ENCODE measurements around the gene CD7.

Gene CD7

GRCh38 chr17:82314012-82314726 lies 3.2 kb downstream of the CD7 start:
- DNase-seq = no peak

- no peak for DNase-seq
Observed at GRCh38 chr17:82313195-82314011, 4.0 kb downstream of the CD7 start.

DNA sequence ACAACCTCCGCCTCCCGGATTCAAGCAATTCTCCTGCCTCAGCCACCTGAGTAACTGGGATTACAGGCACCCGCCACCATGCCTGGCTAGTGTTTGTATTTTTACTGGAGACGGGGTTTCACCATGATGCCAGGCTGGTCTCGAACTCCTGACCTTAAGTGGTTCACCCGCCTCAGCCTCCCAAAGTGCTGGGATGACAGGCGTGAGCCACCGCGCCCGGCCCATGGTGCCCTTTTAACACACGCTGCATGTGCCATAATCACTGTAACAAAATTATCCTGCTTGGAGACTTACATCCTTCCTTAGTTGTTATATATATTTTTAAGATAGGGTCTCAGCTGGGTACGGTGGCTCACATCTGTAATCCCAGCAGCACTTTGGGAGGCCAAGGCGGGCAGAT lies 5.4 kb downstream of the CD7 start:
- DNase-seq = no peak

DNA sequence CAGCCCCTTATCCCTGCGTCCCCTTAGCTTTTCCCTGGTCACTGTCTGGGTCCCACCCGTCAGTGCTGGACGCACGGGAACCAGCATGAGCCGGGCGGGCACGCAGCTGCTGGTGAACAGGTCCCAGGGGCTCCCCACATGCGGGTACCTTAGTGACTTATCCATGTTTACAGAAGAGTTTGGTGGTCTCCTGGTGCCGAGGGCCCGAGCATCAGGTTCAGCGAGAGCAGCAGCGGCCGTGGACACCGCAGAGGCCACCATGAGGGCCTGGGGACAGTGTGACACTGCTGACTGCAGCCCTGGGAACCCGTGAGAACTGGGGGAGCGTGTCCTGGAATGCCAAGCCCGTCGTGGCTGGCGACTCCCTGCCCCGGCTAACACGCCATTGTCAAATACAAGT lies 6.5 kb downstream of the CD7 start:
- DNase-seq = no peak

DNA sequence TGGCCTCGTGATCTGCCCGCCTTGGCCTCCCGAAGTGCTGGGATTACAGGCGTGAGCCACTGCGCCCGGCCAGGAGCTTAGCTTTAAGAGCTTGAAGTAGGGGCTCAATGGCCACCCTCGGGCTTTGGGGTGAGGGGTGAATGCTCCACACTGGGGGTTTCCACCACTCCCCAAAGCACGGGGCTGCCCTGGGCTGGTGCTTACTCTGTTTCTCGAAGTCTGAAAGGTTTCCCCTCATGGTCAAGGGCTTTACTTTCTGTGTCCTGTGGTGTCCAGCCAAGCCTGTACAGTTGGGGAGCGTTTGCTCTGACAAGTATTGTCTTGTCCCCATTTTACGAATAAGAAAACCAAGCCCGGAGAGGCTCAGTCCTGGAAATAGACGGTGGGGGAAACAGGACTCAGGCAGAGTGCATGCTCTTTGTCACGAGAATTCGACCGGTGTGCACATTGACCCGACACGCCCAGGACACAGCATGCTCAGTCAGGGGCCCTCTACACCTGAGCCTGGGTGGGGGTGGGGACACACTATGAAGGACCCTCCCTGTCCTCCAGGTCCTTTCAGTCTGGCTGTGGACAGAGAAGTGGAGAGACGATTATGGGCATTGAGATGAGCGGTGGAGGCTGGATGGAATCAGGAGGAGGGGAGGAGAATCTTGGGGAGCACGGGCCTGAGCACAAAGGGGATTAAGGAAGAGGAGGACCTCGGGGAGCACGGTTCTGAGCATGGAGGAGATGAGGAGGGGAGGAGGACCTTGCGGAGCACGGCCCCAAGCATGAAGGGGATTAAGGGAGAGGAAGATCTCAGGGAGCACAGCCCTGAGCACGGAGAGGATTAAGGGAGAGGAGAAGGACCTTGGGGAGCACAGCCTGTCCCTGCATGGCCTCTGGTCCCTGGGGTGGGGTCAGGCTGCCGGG lies 7.5 kb downstream of the CD7 start:
- no peak for DNase-seq

GRCh38 chr17:82305727-82306300 lies 11.6 kb downstream of the CD7 start:
- no peak for DNase-seq

DNA sequence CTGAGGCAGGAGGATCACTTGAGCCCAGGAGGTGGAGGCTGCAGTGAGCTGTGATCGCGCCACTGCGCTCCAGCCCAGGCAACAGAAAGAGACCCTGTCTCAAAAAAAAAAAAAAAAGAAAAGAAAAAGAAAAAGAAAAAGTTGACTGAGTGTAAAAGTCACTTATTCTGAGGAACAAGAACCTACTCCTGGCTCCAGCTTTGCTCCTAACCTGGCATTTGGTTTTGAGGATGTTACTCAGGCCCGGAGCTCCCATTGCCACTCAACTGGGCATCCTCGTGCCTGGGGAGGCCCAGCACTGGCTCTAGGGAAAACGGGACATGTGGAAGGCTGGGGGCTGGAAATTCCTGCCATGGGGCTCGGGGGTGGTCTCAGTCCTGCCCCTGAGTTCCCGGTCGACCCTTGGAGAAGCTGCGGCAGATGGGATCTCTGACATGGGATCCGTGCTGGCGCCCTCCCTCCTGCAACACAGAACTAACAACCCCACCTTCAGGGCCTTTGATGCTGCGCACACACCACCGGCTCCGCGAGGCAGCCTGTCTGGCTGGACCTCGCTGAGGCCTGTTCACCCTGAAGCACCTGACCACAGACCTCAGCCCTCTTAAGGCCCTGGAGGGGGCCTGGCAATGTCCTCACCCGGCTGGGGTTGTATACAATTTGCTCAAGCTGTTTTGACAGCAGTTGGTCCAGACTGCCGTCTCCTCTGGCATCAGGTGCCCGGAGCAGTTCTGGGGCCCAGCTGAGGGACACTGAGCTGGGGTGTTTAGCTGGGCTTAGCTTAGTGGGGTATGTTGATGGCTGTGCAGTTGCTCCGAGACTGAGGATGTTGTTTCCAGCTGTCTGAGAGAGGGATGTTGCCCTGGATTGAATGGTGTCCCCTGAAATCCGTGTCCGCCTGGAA lies 12.3 kb downstream of the CD7 start:
- no peak for DNase-seq

- DNase-seq = no peak
Observed at GRCh38 chr17:82303944-82304808, 13.2 kb downstream of the CD7 start.

GRCh38 chr17:82302991-82303943 lies 14.1 kb downstream of the CD7 start:
- DNase-seq = no peak

DNA sequence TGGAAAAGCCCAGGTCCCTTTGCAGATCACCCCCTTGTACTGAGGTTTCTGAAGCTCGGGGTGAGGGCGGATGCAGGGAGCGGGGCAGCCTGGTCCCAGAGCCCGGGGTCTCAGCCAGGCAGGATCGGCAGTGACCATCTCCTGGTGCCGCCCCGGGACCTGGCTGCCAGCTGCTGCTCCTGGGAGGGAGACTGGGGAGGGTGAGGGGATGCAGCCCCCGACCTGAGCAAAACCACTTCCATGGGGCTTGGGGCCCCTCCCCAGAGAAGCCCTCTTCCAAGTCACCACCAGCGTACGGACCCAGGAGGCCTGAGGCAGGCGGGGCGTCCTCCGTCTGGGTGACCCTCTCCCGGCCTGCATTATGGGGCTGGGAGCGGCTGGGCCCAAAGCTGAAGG lies 14.8 kb downstream of the CD7 start:
- DNase-seq = no peak

DNA sequence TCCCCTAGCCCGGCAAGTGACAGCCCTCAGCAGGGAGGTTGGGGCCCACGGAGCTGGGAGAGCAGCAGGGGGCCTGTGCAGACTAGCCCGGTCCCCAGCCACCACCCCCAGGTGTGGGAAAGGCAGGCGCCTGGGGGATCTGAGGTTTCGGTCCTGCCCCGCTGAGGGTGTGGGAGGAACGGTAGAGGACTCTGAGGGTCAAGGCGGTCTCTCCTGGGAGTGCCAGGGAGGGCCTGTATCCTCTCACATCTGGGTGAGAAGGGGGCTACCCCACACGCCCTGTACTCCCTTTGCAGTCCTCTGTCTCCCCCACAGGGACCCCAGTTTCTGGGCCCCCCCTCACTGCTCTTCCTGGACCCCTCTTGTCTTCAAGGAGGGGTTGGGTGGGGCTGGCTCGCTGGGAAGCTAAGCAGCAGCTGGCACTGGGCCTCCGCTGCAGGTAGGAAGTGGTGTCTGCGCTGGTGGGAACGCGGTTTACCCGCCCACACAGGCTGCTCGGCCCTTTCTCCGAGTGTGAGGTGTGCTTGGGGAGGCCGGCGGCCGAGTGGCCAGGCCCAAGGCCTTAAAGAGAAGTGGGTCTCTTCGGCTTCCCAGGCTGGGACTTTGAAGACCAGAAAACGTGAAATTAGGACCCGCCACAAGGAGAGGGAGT lies 15.4 kb downstream of the CD7 start:
- DNase-seq = no peak

DNA sequence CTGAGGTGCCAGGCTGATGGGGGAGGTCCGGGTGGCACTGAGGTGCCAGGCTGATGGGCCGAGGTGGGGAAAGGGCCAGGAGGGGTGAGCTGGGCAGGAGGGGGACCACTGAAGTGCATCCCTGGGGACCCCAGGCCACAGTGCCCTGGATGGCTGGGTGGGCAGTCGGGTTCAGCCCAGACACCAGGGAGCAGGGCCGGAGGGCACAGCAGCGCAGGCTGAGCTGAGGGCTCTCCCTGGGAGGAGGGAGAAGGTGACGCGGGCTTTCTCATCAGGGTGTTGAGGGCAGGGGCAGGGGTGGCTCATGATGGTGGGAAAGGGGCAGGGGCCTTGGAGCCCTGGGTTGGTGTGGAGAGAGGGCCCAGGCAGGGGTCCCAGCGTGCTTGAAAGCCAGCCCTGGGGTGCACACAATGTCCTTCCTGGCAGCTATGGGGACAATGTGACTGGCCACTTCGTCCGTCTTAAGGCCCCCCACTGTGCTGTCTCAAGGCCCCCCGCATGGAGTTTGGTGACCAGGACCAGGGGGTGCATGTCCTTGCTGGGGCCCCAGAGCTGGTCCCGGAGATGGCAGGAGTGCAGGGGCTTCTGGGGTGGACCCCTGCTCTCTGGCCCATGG lies 16.0 kb downstream of the CD7 start:
- DNase-seq = no peak

- DNase-seq = no peak
Observed at GRCh38 chr17:82300707-82301270, 16.6 kb downstream of the CD7 start.

DNA sequence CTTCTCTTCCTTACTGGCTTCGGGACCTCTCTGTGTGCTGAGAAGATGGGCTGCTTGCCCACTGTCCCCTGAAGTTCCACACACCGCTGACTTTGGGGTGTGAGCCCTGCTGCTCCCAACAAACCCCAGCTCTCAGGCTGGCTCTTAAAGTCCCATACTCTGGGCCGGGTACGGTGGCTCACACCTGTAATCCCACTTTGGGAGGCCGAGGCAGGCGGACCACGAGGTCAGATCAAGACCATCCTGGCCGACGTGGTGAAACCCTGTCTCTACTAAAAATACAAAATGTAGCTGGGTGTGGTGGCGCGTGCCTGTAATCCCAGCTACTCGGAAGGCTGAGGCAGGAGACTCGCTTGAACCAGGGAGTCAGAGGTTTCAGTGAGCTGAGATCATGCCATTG lies 17.2 kb downstream of the CD7 start:
- no peak for DNase-seq

DNA sequence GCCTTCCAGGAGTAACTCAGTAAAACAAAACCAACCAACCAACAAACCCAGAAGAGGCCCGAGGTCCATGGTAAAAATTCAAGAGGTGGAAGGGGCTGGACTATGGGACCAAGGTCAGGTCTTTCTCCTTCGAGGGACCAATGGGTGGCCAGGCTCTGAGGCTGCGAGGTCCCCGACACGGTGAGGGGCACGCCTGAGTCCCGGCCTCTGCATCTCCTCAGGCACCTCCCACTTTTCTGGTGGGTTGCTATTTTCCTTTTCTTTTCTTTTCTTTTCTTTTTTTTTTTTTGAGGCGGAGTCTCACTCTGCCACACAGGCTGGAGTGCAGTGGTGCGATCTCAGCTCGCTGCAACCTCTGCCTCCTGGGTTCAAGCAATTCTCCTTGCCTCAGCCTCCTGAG lies 18.0 kb downstream of the CD7 start:
- DNase-seq = no peak

DNA sequence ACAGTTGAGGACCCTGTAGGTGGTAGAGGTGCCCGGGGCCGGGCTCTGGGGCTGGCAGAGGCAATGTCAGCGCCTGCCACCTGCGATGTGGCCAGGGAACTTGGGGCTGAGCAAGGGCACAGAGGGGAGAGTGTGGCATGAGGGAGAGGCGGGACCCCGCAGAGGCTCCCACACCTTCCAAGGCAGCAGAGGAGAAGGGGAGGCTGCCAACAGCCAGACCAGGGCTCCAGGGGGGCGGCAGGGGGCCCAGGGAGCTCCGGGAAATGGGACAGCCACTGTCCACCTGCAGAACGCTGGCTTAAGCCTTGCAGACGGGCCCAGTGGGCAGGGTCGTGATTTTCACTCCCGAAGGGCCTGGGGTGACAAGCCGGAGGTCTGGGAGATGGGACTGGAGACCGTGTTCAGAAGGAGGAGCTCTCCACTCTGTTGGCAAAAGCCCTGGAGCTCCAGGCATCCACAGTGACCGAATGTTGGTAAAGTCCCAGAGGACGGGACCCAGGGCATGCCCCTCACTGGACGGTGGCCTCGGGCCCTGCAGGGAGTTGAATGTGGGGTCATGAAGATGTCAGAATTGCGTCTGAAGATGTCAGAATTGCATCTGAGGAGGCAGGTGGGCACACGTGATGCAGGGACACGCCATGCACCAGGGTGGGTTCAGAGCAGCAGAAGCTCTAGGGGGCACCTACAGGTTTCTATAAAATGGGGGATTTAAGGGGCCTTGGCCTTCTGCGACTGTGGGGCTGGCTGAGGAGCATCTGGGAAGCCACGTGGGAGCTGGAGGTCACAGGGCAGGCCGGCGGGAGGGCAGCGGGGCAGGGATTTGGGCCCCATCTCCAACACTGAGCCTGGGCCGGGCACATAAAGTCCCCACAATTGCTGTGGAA lies 18.6 kb downstream of the CD7 start:
- DNase-seq = no peak

Measured in NCI-H187 treated with DMSO at 0.1 percent for 48 hours (cell line).